ENCODE results near the gene THOC6.

The THOC6 gene

DNA sequence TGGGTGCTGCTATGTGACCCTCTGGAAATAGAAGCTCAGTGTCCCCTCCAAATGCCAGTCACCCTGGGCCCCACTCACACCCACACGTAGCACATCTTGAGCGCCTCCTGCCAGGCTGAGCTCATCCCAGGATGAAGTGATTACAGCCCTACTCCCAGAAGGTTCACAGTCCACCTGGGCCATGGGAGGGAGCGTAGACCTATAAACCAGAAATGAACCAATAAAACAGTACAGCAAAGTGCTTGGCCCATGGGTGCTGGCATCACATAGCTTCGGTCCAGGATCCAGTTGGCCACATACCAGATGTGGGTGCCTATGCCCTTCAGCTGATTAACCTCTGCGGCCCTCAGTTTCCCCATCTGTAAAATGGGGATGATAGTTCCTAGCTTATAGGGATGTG is 15.1 kb downstream of the THOC6 start:
- TF ChIP-seq, protein P1, sequence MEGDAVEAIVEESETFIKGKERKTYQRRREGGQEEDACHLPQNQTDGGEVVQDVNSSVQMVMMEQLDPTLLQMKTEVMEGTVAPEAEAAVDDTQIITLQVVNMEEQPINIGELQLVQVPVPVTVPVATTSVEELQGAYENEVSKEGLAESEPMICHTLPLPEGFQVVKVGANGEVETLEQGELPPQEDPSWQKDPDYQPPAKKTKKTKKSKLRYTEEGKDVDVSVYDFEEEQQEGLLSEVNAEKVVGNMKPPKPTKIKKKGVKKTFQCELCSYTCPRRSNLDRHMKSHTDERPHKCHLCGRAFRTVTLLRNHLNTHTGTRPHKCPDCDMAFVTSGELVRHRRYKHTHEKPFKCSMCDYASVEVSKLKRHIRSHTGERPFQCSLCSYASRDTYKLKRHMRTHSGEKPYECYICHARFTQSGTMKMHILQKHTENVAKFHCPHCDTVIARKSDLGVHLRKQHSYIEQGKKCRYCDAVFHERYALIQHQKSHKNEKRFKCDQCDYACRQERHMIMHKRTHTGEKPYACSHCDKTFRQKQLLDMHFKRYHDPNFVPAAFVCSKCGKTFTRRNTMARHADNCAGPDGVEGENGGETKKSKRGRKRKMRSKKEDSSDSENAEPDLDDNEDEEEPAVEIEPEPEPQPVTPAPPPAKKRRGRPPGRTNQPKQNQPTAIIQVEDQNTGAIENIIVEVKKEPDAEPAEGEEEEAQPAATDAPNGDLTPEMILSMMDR (IDR thresholded peaks at IDR 0.05; ENCODE audit: insufficient read depth, low read depth, low read length, missing control alignments), result no peak
- no peak overlapping the region for H3K4me3 ChIP-seq (ENCODE audit: low read length)
- no peak for DNase-seq (ENCODE audit: low read depth)

DNA sequence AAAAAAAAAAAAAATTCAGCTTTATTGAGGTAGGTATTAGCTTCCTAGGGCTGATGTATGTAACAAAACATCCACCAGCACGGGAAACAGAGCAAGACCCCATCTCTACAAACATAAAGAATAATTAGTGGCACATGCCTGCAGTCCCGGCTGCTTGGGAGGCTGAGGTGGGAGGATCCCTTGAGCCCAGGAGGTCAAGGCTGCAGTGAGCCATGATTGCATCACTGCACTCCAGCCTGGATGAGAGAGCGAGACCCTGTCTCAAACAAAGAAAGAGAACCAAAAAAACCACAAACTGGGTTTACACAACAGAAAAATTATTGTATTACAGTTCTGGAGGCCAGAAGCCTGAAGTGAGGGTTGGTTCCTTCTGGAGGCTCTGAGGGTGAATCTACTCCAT is 18.5 kb downstream of the THOC6 start:
- H3K4me3 ChIP-seq (ENCODE audit: low read length), result no peak overlapping the region
- TF ChIP-seq, protein P1 (IDR thresholded peaks at IDR 0.05; ENCODE audit: insufficient read depth, low read depth, low read length, missing control alignments), result no peak
- DNase-seq (ENCODE audit: low read depth), result no peak

DNA sequence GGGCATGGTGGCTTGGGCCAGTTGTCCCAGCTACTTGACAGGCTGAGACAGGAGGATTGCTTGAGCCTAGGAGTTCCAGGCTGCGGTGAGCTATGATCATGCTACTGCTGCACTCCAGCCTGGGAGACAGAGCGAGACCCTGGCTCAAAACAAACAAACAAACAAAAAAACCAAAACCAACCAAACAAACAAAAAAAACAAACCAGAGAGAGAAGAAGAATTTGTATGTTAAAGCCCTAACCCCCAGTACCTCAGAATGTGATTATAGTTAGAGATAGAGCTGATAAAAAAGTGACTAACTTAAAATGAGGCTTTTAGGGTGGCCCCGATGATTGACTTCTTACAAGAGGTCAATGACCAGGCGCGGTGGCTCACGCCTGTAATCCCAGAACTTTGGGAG is 20.9 kb downstream of the THOC6 start:
- DNase-seq (ENCODE audit: low read depth), result no peak
- TF ChIP-seq, protein P1 (IDR thresholded peaks at IDR 0.05; ENCODE audit: insufficient read depth, low read depth, low read length, missing control alignments), result no peak
- no peak overlapping the region for H3K4me3 ChIP-seq (ENCODE audit: low read length)

DNA sequence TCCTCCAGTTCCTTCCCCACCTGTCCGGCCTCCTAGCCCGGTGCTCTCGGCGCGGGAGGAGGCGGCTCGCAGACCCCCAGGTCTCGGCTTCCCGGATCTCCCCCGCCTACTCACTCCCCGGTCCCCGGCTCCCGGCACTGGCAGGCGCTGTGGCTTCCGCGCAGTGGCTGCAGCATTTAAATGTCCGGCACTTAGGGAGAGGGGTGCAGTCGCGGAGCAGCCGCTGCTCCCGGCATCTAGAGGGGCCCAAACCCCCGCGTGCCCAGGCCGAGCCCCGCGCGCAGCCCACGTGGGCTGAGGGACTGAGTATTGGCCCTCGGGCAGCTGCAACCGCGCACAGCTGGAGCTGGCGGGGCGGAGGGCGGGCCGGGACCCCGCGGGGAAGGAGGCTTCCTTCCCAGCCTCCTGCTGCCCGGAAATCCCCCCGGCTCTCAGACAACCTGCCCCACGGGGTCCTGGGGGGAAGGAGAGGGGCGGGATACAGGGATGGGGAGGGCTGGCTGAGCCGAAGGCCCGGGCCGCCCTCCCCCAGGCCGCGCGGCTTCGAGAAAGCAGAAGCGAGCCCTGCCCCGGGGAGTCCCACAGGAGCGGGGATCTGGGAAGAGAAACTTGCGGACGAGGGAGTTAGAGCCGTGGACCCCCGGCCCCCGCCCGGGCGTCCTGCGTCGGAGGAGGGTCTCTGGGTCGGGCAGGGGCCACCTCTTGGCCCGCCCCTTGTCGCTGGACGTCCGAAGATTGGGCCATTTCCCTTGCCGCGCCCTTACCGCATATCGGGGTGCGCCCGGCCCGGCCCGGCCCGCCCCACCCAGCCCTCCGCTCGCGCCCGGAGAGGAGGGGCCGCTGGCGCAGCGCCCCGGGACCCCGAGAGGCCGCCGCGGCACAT is 22.2 kb downstream of the THOC6 start, which contains the start of gene MMP25:
Gene MMP25 (plus strand): TSS at position 804 of the 883 bp plus-strand sequence. CDS start 357 bp downstream, outside the sequence.
- TF ChIP-seq, protein P1 (IDR thresholded peaks at IDR 0.05; ENCODE audit: insufficient read depth, low read depth, low read length, missing control alignments), result no peak
- H3K4me3 ChIP-seq (ENCODE audit: low read length), result peak within 1 kb of the TSS; percentile 37
- no peak for DNase-seq (ENCODE audit: low read depth)

DNA sequence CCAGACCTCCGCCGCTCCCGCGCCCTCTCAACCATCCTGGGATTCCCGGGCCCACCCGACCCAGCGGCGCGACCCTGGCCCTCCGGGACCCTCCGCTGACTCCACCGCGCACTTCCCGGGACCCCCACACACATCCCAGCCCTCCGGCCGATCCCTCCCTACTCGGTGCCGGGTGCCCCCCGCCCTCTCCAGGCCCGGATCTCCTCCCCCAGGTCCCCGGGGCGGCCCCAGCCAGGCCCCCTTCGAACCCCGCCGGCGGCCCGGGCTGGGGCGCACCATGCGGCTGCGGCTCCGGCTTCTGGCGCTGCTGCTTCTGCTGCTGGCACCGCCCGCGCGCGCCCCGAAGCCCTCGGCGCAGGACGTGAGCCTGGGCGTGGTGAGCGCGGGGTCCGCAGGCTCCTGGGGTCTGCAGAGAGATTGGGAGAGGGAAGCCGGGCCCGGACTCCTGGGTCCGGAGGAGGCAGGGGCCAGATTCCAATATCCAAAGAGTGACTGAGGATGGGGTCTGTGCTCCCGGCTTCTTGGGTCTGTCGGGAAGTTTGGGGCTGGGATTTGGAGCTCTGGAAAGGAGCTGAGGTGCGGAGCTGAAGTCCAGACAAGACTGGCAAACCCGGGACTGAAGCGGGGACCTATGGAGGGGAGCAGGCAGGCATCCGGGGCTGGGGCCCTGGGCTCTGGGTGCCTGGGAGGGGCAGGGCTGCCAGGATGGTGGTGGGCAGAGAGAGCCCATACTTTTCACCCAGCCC is 23.0 kb downstream of the THOC6 start:
- no peak for DNase-seq (ENCODE audit: low read depth)
- TF ChIP-seq, protein P1 (IDR thresholded peaks at IDR 0.05; ENCODE audit: insufficient read depth, low read depth, low read length, missing control alignments), result no peak
- H3K4me3 ChIP-seq (ENCODE audit: low read length), result no peak overlapping the region

DNA sequence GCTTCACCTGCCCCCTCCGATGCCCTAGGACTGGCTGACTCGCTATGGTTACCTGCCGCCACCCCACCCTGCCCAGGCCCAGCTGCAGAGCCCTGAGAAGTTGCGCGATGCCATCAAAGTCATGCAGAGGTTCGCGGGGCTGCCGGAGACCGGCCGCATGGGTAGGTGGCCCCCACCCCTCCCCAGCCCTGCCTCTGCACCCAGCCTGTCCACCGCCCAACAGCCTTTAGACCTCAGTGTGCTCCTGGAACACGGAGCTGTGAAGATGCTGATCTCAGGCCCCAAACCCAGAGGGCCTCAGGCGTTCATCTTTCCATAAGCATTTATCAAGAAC is 23.5 kb downstream of the THOC6 start:
- no peak overlapping the region for H3K4me3 ChIP-seq (ENCODE audit: low read length)
- TF ChIP-seq, protein P1 (IDR thresholded peaks at IDR 0.05; ENCODE audit: insufficient read depth, low read depth, low read length, missing control alignments), result no peak
- DNase-seq (ENCODE audit: low read depth), result no peak

Measured in epithelial cell of esophagus (primary cell).